Coronary artery (tissue), 2 donors: ENCODE results near the gene SNTA1.
"Not testable (repeated sequence)": the region's sequence is repeated elsewhere in the genome, so short reads cannot be mapped to it uniquely, and the experiment has no call there.

Experiments
- DNase-seq: peaks from one replicate; pipeline ENCODE4 v3.0.0-alpha.2; 2017; ENCODE audit warnings: low spot score
- H3K27ac ChIP-seq, 2 donors: fragments of 200-600 bp; sonication (generic); one replicate each; pipeline ENCODE4 v1.5.1; 2016 to 2019
- H3K4me3 ChIP-seq: fragments of 200-600 bp; sonication (generic); 2 replicates; pipeline ENCODE4 v1.5.1; 2016; ENCODE audit warnings: mild to moderate bottlenecking, moderate library complexity
- CTCF ChIP-seq: fragments of 200-600 bp; sonication (generic); IDR thresholded peaks from one replicate; pipeline ENCODE4 v1.5.1; 2019; ENCODE audit warnings: antibody characterized with exemption

The SNTA1 gene

GRCh38 chr20:33463332-33464101 lies 20.0 kb upstream of the SNTA1 start:
- Histone ChIP-seq H3K27ac (no peak overlapping the region), H3K4me3 (no peak overlapping the region)
- no peak for TF ChIP-seq CTCF
- no peak for DNase-seq

DNA sequence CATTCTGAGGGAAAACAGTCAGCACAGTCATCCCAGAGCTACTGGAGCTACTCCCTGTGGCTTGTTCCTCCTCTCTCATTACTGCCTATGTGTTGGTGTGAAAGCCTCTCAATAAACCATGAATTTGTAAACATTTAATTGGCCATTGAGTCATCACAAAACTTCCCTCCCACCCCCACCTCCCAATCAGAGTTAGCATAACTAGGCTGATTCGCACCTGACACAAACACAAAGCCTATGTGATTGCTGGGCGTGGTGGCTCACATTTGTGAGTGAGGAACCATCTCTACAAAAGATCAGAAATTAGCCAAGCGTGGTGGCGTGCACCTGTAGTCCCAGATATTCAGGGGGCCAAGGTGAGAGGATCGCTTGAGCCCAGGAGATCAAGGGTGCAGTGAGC lies 17.1 kb upstream of the SNTA1 start:
- no peak for DNase-seq
- Histone ChIP-seq H3K27ac (no peak overlapping the region), H3K4me3 (no peak overlapping the region)
- no peak for TF ChIP-seq CTCF

DNA sequence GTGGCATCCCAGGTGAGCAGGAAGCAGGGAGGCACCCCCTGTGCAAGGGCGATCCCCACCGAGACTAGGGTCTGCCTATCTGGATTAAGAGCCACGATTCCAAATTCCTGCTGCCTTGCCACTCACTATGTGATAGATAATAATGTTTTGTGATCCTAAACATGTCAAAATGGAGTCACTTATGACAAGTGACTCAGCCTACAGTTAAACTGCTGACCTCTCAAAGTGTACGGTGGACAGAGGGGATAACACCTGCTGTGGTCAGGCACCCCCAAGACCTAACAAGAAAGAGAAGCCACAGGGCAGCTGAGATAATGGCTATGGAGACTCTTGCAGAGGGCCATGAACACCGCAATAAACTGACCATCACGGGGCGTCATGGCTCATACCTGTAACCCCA lies 16.0 kb upstream of the SNTA1 start:
- no peak for TF ChIP-seq CTCF
- no peak overlapping the region for H3K4me3 ChIP-seq
- H3K27ac ChIP-seq: no peak overlapping the region
- no peak for DNase-seq

- peak; percentile 88 for TF ChIP-seq CTCF
- peak; percentile 87 for DNase-seq
Observed at GRCh38 chr20:33456916-33457642, 13.5 kb upstream of the SNTA1 start.

GRCh38 chr20:33450867-33451266 lies 7.3 kb upstream of the SNTA1 start:
- Histone ChIP-seq H3K27ac (no peak overlapping the region), H3K4me3 (no peak overlapping the region)
- no peak for DNase-seq
- no peak for TF ChIP-seq CTCF

More at GRCh38 chr20:33456916-33457642, 13.5 kb upstream of the SNTA1 start:
- H3K27ac ChIP-seq, H3K4me3 ChIP-seq: not testable (repeated sequence)

DNA sequence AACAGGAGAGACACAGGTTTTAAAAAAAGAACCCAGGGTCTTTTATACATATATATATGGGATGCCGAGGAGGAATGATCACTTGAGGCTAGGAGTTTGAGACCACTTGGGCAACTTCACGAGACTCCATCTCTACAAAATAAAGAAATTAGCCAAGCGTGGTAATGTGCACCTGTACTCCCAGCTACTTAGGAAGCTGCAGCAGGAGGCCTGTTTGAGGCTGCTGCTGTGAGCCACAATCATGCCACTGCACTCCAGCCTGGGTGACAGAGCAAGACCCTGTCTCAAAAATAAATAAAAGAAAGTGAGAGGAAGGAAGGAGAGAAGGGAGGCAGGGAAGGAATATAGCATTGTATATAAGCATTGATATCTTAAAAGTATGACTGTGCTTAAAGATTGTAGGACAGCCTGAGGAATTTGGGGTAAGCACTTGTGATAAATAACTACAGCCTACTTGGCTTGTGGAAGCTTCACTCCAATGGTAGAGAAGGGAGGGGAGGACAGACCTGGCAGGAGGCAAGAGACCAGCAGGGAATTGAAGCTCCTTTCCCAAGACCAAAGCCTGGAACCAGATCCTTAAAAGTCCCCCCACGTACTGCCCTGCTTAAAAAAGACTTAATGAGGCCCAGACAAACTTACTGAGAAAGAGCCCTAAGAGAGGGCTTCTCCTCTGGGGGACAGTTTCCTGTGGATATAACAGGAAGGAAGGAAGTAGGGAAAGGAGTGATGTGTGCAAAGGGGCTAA lies 2.5 kb upstream of the SNTA1 start:
- H3K4me3 ChIP-seq: no peak overlapping the region
- no peak for DNase-seq
- TF ChIP-seq CTCF: no peak
- no peak overlapping the region for H3K27ac ChIP-seq
